Measurements from ENCODE around the gene PNMA1. TPM values are rescaled to one million over a fixed set of nuclear protein-coding genes. Genes with fewer than 3 reads are reported as not detected.

PNMA1 gene
- total and polyA plus RNA-seq, 9 of the 15 experiments (the other 6 are each of a cell fraction or from before 2014, with no cell fraction given) = 1.7 to 26.4 (median 8.7) TPM

DNA sequence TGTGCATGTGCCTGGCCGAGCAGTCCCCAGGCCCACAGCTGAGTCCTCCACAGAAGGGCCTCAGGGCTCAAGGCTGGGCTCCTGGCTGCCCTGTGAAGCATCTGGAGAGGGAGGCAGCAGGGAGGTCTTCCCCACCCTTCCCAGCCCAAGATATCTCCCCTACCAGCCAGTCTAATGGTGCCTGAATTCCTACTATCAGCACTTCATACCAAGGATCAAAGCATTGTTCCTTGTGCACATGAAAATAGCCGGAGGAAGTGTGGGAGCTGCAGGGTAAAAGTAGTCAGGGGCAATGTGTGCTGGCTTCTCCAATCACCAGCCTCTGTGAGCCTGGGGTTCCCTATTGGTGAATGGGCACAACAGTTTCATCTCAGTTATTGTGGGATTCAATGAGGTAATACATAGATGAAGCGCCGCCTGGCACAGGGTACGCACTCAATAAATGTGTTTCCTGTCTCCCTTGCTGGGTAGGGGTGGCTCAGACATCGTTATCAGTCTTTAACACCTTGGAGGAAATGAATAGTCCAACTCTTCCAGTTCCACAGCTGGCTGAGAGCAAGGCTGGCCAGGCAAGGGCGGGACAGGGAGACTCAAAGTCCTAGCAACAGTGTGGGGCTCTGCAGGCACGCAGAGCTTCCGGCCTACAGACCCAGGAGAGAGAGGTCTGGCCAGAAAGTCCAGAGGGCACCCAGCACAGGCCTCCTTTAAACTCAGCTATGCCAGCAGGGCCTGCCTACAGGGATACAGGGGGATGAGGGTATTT, 39.1 kb upstream of the PNMA1 start (continued):
- TF ChIP-seq, protein P1, sequence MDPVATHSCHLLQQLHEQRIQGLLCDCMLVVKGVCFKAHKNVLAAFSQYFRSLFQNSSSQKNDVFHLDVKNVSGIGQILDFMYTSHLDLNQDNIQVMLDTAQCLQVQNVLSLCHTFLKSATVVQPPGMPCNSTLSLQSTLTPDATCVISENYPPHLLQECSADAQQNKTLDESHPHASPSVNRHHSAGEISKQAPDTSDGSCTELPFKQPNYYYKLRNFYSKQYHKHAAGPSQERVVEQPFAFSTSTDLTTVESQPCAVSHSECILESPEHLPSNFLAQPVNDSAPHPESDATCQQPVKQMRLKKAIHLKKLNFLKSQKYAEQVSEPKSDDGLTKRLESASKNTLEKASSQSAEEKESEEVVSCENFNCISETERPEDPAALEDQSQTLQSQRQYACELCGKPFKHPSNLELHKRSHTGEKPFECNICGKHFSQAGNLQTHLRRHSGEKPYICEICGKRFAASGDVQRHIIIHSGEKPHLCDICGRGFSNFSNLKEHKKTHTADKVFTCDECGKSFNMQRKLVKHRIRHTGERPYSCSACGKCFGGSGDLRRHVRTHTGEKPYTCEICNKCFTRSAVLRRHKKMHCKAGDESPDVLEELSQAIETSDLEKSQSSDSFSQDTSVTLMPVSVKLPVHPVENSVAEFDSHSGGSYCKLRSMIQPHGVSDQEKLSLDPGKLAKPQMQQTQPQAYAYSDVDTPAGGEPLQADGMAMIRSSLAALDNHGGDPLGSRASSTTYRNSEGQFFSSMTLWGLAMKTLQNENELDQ (CRISPR knock-in tag; IDR thresholded peaks at IDR 0.05; ENCODE audit: borderline replicate concordance) = no peak
- TF ChIP-seq, protein P2, sequence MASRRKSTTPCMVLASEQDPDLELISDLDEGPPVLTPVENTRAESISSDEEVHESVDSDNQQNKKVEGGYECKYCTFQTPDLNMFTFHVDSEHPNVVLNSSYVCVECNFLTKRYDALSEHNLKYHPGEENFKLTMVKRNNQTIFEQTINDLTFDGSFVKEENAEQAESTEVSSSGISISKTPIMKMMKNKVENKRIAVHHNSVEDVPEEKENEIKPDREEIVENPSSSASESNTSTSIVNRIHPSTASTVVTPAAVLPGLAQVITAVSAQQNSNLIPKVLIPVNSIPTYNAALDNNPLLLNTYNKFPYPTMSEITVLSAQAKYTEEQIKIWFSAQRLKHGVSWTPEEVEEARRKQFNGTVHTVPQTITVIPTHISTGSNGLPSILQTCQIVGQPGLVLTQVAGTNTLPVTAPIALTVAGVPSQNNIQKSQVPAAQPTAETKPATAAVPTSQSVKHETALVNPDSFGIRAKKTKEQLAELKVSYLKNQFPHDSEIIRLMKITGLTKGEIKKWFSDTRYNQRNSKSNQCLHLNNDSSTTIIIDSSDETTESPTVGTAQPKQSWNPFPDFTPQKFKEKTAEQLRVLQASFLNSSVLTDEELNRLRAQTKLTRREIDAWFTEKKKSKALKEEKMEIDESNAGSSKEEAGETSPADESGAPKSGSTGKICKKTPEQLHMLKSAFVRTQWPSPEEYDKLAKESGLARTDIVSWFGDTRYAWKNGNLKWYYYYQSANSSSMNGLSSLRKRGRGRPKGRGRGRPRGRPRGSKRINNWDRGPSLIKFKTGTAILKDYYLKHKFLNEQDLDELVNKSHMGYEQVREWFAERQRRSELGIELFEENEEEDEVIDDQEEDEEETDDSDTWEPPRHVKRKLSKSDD (conservative IDR thresholded peaks at IDR 0.05; ENCODE audit: low read length) = no peak
- TF ChIP-seq ZC3H11A (IDR thresholded peaks at IDR 0.05; ENCODE audit: low read depth, low read length) (no peak), KDM5B (IDR thresholded peaks at IDR 0.05; ENCODE audit: insufficient replicate concordance, low read depth, low read length) (no peak), POLR2AphosphoS5 (IDR thresholded peaks at IDR 0.05; ENCODE audit: control insufficient read depth, insufficient read depth, low read depth, low read length) (peak; percentile 71), MED1 (CRISPR knock-in tag; IDR thresholded peaks at IDR 0.05; ENCODE audit: borderline replicate concordance) (no peak), GABPA (tag; conservative IDR thresholded peaks at IDR 0.05; ENCODE audit: low read depth) (peak; percentile 61), KLF13 (tag; IDR thresholded peaks at IDR 0.05; ENCODE audit: borderline replicate concordance, low read depth) (no peak), NR2F6 (CRISPR knock-in tag; IDR thresholded peaks at IDR 0.05) (no peak), SPI1 (IDR thresholded peaks at IDR 0.05; ENCODE audit: borderline replicate concordance, low read depth, low read length) (no peak), ZNF75A (CRISPR knock-in tag; IDR thresholded peaks at IDR 0.05) (no peak), SRF (CRISPR knock-in tag; IDR thresholded peaks at IDR 0.05) (no peak), BCL6 (CRISPR knock-in tag; IDR thresholded peaks at IDR 0.05) (no peak), POLR2H (tag; IDR thresholded peaks at IDR 0.05; ENCODE audit: low read depth) (no peak), MYNN (IDR thresholded peaks at IDR 0.05) (peak; percentile 74; the same call in 1 of the 2 replicates), MYNN (CRISPR knock-in tag; IDR thresholded peaks at IDR 0.05) (no peak), ZNF699 (CRISPR knock-in tag; IDR thresholded peaks at IDR 0.05; ENCODE audit: insufficient replicate concordance) (no peak), TEAD2 (tag; IDR thresholded peaks at IDR 0.05) (no peak), ZNF785 (CRISPR knock-in tag; IDR thresholded peaks at IDR 0.05) (no peak), CHCHD3 (CRISPR knock-in tag; IDR thresholded peaks at IDR 0.05) (no peak)
- TF ChIP-seq, protein P3, sequence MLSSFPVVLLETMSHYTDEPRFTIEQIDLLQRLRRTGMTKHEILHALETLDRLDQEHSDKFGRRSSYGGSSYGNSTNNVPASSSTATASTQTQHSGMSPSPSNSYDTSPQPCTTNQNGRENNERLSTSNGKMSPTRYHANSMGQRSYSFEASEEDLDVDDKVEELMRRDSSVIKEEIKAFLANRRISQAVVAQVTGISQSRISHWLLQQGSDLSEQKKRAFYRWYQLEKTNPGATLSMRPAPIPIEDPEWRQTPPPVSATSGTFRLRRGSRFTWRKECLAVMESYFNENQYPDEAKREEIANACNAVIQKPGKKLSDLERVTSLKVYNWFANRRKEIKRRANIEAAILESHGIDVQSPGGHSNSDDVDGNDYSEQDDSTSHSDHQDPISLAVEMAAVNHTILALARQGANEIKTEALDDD (IDR thresholded peaks at IDR 0.05) = no peak
- TF ChIP-seq, protein P4, sequence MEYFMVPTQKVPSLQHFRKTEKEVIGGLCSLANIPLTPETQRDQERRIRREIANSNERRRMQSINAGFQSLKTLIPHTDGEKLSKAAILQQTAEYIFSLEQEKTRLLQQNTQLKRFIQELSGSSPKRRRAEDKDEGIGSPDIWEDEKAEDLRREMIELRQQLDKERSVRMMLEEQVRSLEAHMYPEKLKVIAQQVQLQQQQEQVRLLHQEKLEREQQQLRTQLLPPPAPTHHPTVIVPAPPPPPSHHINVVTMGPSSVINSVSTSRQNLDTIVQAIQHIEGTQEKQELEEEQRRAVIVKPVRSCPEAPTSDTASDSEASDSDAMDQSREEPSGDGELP (CRISPR knock-in tag; IDR thresholded peaks at IDR 0.05; ENCODE audit: borderline replicate concordance) = peak; percentile 95
